ENCODE results near the gene LRCH1.

- TF ChIP-seq CTCF (IDR thresholded peaks at IDR 0.05; ENCODE audit: low read depth, low read length, missing input control) (no peak), ZBTB33 (IDR thresholded peaks at IDR 0.05) (no peak), MAX (IDR thresholded peaks at IDR 0.05) (no peak), YY1 (IDR thresholded peaks at IDR 0.05) (no peak), REST (IDR thresholded peaks at IDR 0.05) (no peak), TAF1 (conservative IDR thresholded peaks at IDR 0.05) (no peak), GABPA (IDR thresholded peaks at IDR 0.05 in 1 of 2, conservative IDR thresholded peaks at IDR 0.05 in 1 of 2) (no peak), RAD21 (IDR thresholded peaks at IDR 0.05) (no peak), JUND (IDR thresholded peaks at IDR 0.05) (no peak)
Measured at GRCh38 chr13:46756977-46757376, 204.0 kb downstream of the LRCH1 start.
